ENCODE measurements around the gene ZNF444.

The ZNF444 gene

GRCh38 chr19:56141417-56141993 lies 418 bp downstream of the ZNF444 start:
- TF ChIP-seq CTCF (conservative IDR thresholded peaks at IDR 0.05; ENCODE audit: low read length), result no peak
- DNase-seq (ENCODE audit: low read depth), result no peak
- peak overlapping the region; percentile 73 for H3K4me3 ChIP-seq (ENCODE audit: low read length)

- peak overlapping the region; percentile 73 for H3K4me3 ChIP-seq (ENCODE audit: low read length)
- TF ChIP-seq CTCF (conservative IDR thresholded peaks at IDR 0.05; ENCODE audit: low read length), result no peak
- DNase-seq (ENCODE audit: low read depth), result no peak
Observed at GRCh38 chr19:56142087-56142787, 1.1 kb downstream of the ZNF444 start.

GRCh38 chr19:56142897-56143434 lies 1.9 kb downstream of the ZNF444 start:
- H3K4me3 ChIP-seq (ENCODE audit: low read length), result no peak overlapping the region
- no peak for DNase-seq (ENCODE audit: low read depth)
- no peak for TF ChIP-seq CTCF (conservative IDR thresholded peaks at IDR 0.05; ENCODE audit: low read length)

GRCh38 chr19:56144376-56144775 lies 3.3 kb downstream of the ZNF444 start:
- no peak overlapping the region for H3K4me3 ChIP-seq (ENCODE audit: low read length)
- TF ChIP-seq CTCF (conservative IDR thresholded peaks at IDR 0.05; ENCODE audit: low read length), result no peak
- no peak for DNase-seq (ENCODE audit: low read depth)

- TF ChIP-seq CTCF (conservative IDR thresholded peaks at IDR 0.05; ENCODE audit: low read length), result no peak
- DNase-seq (ENCODE audit: low read depth), result no peak
- no peak overlapping the region for H3K4me3 ChIP-seq (ENCODE audit: low read length)
Observed at GRCh38 chr19:56144831-56145230, 3.7 kb downstream of the ZNF444 start.

- no peak for TF ChIP-seq CTCF (conservative IDR thresholded peaks at IDR 0.05; ENCODE audit: low read length)
Observed at GRCh38 chr19:56145698-56146097, 4.6 kb downstream of the ZNF444 start.

GRCh38 chr19:56146904-56147303 lies 5.8 kb downstream of the ZNF444 start:
- H3K4me3 ChIP-seq (ENCODE audit: low read length), result no peak overlapping the region
- no peak for DNase-seq (ENCODE audit: low read depth)
- no peak for TF ChIP-seq CTCF (conservative IDR thresholded peaks at IDR 0.05; ENCODE audit: low read length)

More at GRCh38 chr19:56145698-56146097, 4.6 kb downstream of the ZNF444 start:
- no peak for DNase-seq (ENCODE audit: low read depth)
- H3K4me3 ChIP-seq (ENCODE audit: low read length), result no peak overlapping the region
